T-helper 22 cell (primary cell): ENCODE measurements around the gene TMEM176B.

ENCODE experiments used
- DNase-seq: peaks from one replicate; pipeline ENCODE4 v3.0.0-alpha.2; 2020; ENCODE audit warnings: low read depth

Gene TMEM176B

DNA sequence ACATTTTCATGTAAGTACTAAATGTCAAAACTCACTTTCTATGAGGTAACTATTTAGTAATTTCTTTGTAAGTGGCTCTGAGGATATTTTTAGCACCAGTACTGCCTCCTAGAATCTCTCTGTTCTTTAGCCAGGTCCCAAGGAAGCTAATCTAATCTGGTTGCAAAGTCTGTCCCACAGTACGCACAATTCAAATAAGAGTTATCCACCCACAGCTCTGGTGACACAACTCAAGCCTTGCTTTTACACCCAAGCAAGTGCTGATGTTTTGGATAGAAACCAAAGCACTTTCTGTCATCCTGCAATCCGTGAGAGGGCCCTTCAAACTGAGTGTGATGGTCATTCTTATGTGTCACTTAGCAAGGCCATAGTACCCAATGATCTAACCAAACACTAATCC lies 48.5 kb downstream of the TMEM176B start:
- DNase-seq = no peak

DNA sequence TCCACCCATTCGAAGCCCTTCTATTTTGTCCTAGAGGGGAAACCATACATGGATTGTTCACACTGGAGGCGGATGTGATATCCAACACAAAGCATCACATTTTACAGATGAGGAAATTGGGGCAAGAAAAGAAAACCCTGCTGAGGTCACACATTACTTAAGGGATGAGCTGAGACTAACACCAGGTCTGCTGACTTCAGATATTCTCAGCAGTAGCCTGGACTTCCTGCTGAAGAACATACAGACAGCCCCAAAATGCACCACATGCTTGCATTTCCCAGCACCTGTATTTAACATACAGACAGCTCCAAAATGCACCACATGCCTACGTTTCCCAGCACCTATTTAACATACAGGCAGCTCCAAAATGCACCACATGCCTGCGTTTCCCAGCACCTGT lies 51.8 kb downstream of the TMEM176B start:
- DNase-seq = no peak

DNA sequence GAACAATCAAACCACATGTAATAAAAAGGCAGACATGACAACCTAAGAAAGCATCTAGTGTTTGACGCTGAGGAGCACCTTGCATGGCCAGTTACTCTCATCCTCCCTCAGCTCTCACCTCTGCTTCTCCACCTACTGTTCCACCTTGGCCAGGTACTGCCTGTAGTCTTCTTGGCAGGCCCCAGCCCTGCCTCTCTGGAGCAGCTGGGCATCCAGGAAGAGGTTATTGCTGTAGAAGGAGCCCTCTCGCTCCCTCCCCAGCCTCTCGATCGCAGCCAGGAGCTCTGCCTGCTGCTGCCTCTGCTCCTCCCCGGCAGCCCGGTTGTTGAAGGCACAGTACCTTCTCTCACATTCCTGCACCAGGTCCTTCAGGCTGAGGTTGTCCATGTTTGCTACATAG lies 53.2 kb downstream of the TMEM176B start:
- no peak for DNase-seq

DNA sequence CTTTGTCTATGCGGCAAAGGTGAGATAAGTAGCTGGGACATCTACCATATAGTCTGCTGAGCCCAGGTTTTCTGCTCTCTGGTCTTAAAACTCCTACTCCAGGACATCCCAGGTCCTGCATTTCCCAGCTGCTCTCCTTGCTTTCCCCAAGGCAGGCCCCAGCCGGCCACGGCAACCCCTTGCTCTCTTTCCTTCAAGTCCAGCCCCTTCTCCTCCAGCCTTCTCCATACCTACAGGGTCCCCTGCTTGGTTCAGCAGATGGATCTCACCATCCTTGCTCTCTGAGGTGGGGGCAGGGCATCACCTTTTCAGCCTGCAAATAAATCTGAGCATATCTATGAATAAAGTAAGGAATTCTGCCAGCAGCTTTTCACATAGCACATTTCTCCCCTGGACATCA lies 54.3 kb downstream of the TMEM176B start:
- no peak for DNase-seq

DNA sequence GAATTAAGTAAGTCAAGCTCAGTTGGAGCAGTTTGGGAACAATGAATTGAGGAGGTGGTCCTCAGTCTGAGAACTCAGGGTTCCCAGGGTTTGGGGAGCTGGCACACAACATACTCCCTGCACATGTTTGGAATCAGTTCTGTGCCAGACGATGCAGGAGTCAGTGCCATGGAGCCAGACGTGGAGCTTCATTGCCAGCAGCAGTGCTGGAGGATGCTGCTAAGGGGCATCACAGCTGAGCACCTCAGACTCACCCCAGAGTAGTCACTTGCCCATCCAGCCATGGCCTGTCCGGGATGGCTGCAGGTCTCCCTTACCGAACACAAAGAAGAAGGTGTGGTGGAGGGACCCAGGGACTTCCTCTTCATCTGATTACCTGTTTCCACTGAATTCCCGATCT lies 55.1 kb downstream of the TMEM176B start:
- no peak for DNase-seq

DNA sequence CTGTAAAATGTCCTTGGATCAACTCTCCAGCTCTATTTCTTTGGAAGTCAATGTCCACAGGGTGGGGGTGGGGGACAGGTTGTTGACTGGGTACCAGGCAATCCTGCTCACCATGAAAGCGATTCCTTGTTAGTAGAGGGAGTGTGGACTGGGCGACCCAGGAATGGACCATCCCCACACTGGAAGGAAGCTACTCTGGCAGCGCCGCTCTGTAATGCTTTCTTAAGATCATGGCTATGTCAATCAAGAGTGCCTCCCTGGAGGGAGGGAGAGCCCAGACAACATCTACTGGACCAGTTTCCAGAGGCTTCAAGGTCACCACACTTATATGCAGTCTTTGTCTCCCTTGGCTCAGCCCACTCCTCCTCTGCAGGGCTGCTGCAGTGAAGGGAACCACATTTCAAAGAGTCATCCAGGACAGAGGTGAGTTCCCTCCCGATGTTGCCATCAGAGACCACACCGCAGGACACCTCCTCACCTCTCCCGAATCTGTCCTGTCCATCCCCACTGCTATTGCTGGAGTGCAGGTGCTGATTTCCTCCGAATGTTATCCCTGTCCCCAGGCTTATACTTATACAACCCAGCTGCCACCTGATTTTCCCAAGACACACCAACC lies 56.0 kb downstream of the TMEM176B start:
- DNase-seq = no peak

DNA sequence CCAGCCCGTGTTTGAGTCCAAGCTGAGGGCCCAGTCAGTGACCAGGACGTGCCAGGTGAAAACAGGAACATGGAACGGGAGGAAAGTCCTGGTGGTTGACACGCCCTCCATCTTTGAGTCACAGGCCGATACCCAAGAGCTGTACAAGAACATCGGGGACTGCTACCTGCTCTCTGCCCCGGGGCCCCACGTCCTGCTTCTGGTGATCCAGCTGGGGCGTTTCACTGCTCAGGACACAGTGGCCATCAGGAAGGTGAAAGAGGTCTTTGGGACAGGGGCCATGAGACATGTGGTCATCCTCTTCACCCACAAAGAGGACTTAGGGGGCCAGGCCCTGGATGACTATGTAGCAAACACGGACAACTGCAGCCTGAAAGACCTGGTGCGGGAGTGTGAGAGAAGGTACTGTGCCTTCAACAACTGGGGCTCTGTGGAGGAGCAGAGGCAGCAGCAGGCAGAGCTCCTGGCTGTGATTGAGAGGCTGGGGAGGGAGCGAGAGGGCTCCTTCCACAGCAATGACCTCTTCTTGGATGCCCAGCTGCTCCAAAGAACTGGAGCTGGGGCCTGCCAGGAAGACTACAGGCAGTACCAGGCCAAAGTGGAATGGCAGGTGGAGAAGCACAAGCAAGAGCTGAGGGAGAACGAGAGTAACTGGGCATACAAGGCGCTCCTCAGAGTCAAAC lies 57.7 kb downstream of the TMEM176B start:
- DNase-seq = no peak
